DND-41 (cell line): ENCODE results near the gene PTPRN2.

Experiments
- ATAC-seq: fragments of 200-7000 bp; cut with Tn5 transposase; 3 replicates; pipeline ENCODE4 v1.9.1; 2021; ENCODE audit warnings: low read depth; ENCODE audit not compliant: insufficient read depth
- DNase-seq: peaks from one replicate; pipeline ENCODE4 v3.0.0-alpha.2; 2020
- H2AFZ ChIP-seq: 2 replicates; pipeline ENCODE4 v1.6.0; 2012; ENCODE audit warnings: low read depth, low read length
- H3K27ac ChIP-seq: 2 replicates; pipeline ENCODE4 v1.5.1; 2012; ENCODE audit warnings: low read length, inconsistent platforms
- H3K27me3 ChIP-seq: fragments of 200-600 bp; sonication (generic); 2 replicates; pipeline ENCODE4 v1.6.0; 2012; ENCODE audit warnings: low read length, mild to moderate bottlenecking, inconsistent platforms; ENCODE audit not compliant: insufficient read depth, poor library complexity
- H3K36me3 ChIP-seq: 2 replicates; pipeline ENCODE4 v1.5.1; 2012; ENCODE audit warnings: low read length, inconsistent platforms; ENCODE audit not compliant: insufficient read depth
- H3K4me1 ChIP-seq: 2 replicates; pipeline ENCODE4 v1.5.1; 2012; ENCODE audit warnings: mild to moderate bottlenecking, low read length; ENCODE audit not compliant: insufficient read depth
- H3K4me2 ChIP-seq: 2 replicates; pipeline ENCODE4 v1.6.0; 2012; ENCODE audit warnings: mild to moderate bottlenecking, moderate library complexity, low read length, inconsistent platforms; ENCODE audit not compliant: insufficient read depth
- H3K4me3 ChIP-seq, 2 experiments: fragments of 200-600 bp in 1 of 2; shearing (Covaris generic) in 1 of 2; 2 replicates each; pipeline ENCODE4 v1.5.1; 2012 to 2016; ENCODE audit warnings: inconsistent platforms in 2 of 2, low read length in 2 of 2, mild to moderate bottlenecking in 2 of 2, low read depth in 1 of 2, moderate library complexity in 1 of 2
- H3K79me2 ChIP-seq: 2 replicates; pipeline ENCODE4 v1.6.0; 2012; ENCODE audit warnings: low read length, inconsistent platforms; ENCODE audit not compliant: insufficient read depth
- H3K9ac ChIP-seq: 2 replicates; pipeline ENCODE4 v1.6.0; 2012; ENCODE audit warnings: low read depth, mild to moderate bottlenecking, inconsistent platforms, low read length, moderate library complexity
- H3K9me3 ChIP-seq: 2 replicates; pipeline ENCODE4 v1.5.1; 2012; ENCODE audit warnings: low read length, moderate library complexity, mild to moderate bottlenecking, inconsistent platforms; ENCODE audit not compliant: insufficient read depth, severe bottlenecking
- H4K20me1 ChIP-seq: 2 replicates; pipeline ENCODE4 v1.6.0; 2012; ENCODE audit warnings: low read length; ENCODE audit not compliant: insufficient read depth
- EZH2 ChIP-seq: IDR thresholded peaks from 3 replicates; pipeline ENCODE4 v1.6.1; 2012; ENCODE audit warnings: borderline replicate concordance, low read depth, mild to moderate bottlenecking, moderate library complexity, low read length, inconsistent platforms; ENCODE audit not compliant: severe bottlenecking
- TF ChIP-seq, protein P1 (sequence below): IDR thresholded peaks from 2 replicates; pipeline ENCODE4 v1.5.1; 2012; ENCODE audit warnings: borderline replicate concordance, low read length, moderate library complexity, mild to moderate bottlenecking; ENCODE audit not compliant: poor library complexity, severe bottlenecking; ENCODE audit errors: extremely low read depth

The PTPRN2 gene

DNA sequence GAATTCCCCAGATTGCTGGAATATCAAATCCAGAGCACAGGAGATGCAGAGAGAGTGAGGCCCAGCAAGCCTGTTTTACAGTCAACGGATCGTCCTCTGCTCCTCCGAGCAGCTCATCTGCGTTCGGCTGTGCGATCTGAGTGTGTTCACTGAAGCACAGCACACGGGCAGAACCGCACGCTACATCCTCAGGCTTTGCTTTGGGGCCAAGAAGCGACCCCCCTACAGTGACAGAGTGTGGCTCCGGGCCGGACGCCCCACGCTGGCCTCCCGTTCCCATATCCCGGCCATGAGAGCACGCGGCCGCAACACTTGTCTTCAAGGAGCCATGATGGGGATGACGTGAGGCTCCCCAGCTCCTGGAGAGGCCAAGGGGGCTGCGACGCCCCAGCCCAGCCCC, 819.4 kb downstream of the PTPRN2 start:
- H3K27me3 ChIP-seq = no peaks in the 10 kb centered on the region

DNA sequence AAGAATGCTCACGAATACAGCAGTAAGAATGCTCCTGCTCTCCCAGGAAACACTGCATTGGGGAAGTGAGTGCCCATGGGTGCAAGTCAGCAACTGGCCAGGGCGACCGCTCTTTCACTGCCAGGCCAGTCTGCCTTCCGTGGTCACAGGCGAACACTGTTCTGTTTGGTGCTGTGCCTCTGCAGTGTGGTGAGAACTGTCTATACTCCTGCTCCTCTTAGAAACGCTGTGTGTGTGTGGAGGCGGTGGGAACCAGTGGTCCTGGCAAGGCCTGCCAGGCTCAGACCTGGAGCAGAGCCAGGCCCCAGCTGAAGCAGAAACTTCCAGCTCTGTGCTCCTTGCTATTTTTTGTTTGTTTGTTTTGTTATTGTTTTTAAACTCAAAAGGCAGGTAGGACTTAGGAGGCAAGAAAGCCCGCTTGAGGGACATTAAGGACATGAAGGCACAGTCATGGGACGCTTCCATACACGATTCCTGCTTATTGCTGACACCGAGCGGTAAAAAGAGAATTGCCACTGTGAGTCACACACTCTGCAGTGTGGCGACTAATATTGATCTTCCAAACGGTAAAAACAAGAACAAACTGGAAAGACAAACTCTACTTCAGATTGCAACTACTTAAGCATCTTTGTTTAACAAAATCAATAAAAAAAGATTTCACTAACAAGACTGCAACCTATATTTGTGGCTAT, 820.0 kb downstream of the PTPRN2 start:
- no peak overlapping the region for H2AFZ ChIP-seq
- no peaks in the 10 kb centered on the region for H3K79me2 ChIP-seq
- no peak for TF ChIP-seq EZH2
- TF ChIP-seq, protein P1, sequence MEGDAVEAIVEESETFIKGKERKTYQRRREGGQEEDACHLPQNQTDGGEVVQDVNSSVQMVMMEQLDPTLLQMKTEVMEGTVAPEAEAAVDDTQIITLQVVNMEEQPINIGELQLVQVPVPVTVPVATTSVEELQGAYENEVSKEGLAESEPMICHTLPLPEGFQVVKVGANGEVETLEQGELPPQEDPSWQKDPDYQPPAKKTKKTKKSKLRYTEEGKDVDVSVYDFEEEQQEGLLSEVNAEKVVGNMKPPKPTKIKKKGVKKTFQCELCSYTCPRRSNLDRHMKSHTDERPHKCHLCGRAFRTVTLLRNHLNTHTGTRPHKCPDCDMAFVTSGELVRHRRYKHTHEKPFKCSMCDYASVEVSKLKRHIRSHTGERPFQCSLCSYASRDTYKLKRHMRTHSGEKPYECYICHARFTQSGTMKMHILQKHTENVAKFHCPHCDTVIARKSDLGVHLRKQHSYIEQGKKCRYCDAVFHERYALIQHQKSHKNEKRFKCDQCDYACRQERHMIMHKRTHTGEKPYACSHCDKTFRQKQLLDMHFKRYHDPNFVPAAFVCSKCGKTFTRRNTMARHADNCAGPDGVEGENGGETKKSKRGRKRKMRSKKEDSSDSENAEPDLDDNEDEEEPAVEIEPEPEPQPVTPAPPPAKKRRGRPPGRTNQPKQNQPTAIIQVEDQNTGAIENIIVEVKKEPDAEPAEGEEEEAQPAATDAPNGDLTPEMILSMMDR = no peak
- H3K36me3 ChIP-seq = no peaks in the 10 kb centered on the region
- no peak overlapping the region for H3K27ac ChIP-seq
- ATAC-seq (no peak), DNase-seq (no peak)
- H3K4me2 ChIP-seq = no peak overlapping the region
- no peaks in the 10 kb centered on the region for H3K27me3 ChIP-seq
- H3K4me1 ChIP-seq = no peaks in the 10 kb centered on the region
- no peaks in the 10 kb centered on the region for H4K20me1 ChIP-seq
- peaks cover 2% of the 10 kb centered on the region for H3K9me3 ChIP-seq
- H3K9ac ChIP-seq = no peak overlapping the region
- no peak overlapping the region for H3K4me3 ChIP-seq

More for the DNA sequence above, 819.4 kb downstream of the PTPRN2 start:
- Histone ChIP-seq H3K4me2 (no peak overlapping the region), H3K27ac (no peak overlapping the region), H3K79me2 (no peaks in the 10 kb centered on the region), H3K4me1 (no peaks in the 10 kb centered on the region), H3K36me3 (no peaks in the 10 kb centered on the region), H3K4me3 (no peak overlapping the region), H3K9me3 (peaks cover 2% of the 10 kb centered on the region), H2AFZ (no peak overlapping the region), H4K20me1 (no peaks in the 10 kb centered on the region), H3K9ac (no peak overlapping the region)
- DNase-seq (no peak), ATAC-seq (no peak)
- TF ChIP-seq, protein P1 = no peak
- TF ChIP-seq EZH2 = no peak

DNA sequence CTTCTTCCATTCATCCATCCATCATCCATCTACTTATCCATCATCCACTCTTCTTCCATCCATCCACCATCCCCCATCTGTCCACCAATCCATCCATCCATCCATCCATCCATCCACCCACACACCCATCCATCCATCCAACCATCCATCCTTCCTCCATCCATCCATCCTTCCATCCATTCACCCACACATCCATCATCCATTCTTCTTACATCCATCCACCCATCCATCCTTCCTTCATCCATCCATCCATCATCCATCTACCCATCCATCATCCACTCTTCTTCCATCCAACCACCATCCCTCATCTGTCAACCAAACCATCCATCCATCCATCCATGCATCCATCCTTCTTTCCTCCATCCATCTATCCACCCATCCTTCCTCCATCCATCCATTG, 821.5 kb downstream of the PTPRN2 start:
- no peak overlapping the region for H3K9ac ChIP-seq
- H2AFZ ChIP-seq = no peak overlapping the region
- ATAC-seq (no peak), DNase-seq (no peak)
- H3K27ac ChIP-seq = no peak overlapping the region
- no peaks in the 10 kb centered on the region for H3K36me3 ChIP-seq
- TF ChIP-seq, protein P1 = no peak
- no peak for TF ChIP-seq EZH2
- no peaks in the 10 kb centered on the region for H3K4me1 ChIP-seq
- H3K79me2 ChIP-seq = no peaks in the 10 kb centered on the region
- no peaks in the 10 kb centered on the region for H4K20me1 ChIP-seq
- H3K4me2 ChIP-seq = no peak overlapping the region
- H3K27me3 ChIP-seq = no peaks in the 10 kb centered on the region
- no peak overlapping the region for H3K4me3 ChIP-seq
- peaks cover 2% of the 10 kb centered on the region for H3K9me3 ChIP-seq
